GM19467 (cell line): ENCODE measurements around the gene ITM2A.

Source experiments
- ATAC-seq: cut with Tn5 transposase; IDR thresholded peaks from one replicate; pipeline ENCODE4 v1.9.1; 2021; ENCODE audit warnings: mild to moderate bottlenecking, moderate library complexity; ENCODE audit not compliant: unreplicated experiment

The ITM2A gene

GRCh38 chrX:79366873-79367749 is at the start of gene ITM2A:
Gene ITM2A (minus strand): TSS chrX:79367334. CDS start chrX:79367215, 119 bp downstream.
- ATAC-seq: peak; percentile 57

GRCh38 chrX:79415056-79415455 is 47.9 kb upstream of the ITM2A start:
- no peak for ATAC-seq

DNA sequence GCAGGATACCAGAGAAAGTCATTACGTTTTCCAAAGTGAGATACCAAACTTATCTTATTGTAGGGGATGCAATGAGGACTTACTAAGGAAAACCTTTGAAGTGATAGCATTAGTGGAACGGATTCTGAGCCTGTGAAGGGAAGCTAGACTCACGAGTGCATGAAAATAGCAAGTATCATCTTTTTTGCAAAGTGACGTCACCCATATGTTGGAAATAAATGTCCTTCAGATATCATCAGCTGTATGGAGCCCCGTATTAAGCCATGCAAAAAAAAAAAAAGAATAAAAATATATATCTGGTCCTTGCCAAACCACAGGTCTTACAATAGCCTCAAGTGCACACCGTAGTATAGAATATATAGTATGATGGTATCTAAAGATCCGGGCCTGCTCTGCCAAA is 46.8 kb upstream of the ITM2A start:
- ATAC-seq: no peak

DNA sequence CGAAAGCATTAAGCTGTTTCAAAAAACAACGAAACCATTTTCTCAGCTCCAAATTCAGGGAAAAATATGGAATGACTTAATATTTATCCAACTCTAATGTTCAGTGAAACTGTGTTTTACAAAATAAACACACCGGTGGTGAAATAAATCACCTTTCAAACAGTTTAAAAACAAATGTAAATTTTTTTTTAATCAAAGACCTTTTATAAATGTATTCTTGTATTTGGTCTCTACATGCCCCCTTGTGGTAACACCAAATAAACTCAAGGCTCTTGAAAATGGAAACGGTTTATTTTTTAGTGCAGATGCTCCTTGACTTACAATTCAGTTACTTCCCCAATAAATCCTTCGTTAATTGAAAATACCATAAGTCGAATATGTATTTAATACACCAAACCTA is 45.8 kb upstream of the ITM2A start:
- ATAC-seq: no peak

GRCh38 chrX:79412166-79412565 is 45.0 kb upstream of the ITM2A start:
- ATAC-seq: no peak

- no peak for ATAC-seq
Observed at GRCh38 chrX:79409657-79410056, 42.5 kb upstream of the ITM2A start.

- no peak for ATAC-seq
Observed at GRCh38 chrX:79408623-79409322, 41.6 kb upstream of the ITM2A start.

- ATAC-seq: no peak
Observed at GRCh38 chrX:79400623-79401022, 33.5 kb upstream of the ITM2A start.

GRCh38 chrX:79375340-79375739 is 8.2 kb upstream of the ITM2A start:
- no peak for ATAC-seq

- no peak for ATAC-seq
Observed at GRCh38 chrX:79371640-79372039, 4.5 kb upstream of the ITM2A start.

DNA sequence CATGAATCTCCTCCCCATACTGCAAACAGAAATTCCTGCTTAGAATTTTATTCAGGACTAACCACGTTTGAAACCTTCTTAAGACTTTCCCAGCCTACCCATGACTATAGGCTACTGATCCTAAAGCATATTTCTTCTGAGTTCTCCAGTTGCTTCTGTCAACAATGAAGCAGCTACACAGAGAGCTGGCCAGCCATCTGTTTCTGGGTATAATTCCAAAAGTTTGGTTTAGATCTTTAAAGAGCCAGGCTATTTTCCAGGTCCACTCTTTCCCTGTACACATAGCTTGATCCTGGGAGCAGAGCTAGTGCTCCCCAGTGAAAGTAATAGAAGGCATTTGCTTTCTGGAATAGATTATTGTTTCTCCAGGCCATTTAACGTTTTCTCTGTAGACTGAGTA is 4.0 kb upstream of the ITM2A start:
- ATAC-seq: no peak

- no peak for ATAC-seq
Observed at GRCh38 chrX:79369871-79370270, 2.7 kb upstream of the ITM2A start.

- no peak for ATAC-seq
Observed at GRCh38 chrX:79368441-79368840, 1.3 kb upstream of the ITM2A start.

- no peak for ATAC-seq
Observed at GRCh38 chrX:79367907-79368306, 773 bp upstream of the ITM2A start.

DNA sequence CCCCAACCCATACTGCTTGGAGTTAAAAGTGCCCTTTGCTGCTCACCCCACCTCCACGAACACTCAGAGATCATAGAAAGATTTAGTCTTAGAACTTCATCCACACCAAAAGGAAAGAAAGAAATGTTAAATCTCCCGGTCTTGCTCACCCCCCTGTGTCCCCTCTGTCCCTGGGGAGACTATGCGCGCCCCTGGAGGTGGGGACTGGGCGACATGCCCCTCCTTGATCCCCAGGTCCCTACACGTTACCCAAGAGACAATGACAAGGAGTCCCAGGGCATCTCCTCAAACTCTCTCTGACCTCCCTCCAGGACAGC is 620 bp downstream of the ITM2A start:
- ATAC-seq: no peak

DNA sequence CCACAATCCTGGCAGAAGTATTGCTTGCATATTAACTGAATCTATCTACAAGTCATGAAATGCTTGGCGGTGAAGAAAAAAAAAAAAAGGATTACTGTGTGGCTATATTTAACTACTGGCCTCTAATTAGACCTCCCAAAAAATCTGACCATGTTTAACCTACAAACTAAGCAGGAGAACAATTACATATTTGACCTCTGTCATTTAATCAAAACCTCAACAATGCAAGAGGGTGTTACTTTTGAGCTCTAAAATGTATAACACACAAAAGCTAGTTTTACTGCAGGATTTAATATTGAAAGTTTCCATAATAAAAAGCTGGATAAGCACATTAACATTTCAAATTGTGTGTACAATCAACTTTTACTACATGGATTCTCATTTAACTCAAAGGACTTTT is 1.5 kb downstream of the ITM2A start:
- no peak for ATAC-seq

GRCh38 chrX:79364306-79364705 is 2.8 kb downstream of the ITM2A start:
- ATAC-seq: no peak

- no peak for ATAC-seq
Observed at GRCh38 chrX:79361192-79361870, 5.8 kb downstream of the ITM2A start.

DNA sequence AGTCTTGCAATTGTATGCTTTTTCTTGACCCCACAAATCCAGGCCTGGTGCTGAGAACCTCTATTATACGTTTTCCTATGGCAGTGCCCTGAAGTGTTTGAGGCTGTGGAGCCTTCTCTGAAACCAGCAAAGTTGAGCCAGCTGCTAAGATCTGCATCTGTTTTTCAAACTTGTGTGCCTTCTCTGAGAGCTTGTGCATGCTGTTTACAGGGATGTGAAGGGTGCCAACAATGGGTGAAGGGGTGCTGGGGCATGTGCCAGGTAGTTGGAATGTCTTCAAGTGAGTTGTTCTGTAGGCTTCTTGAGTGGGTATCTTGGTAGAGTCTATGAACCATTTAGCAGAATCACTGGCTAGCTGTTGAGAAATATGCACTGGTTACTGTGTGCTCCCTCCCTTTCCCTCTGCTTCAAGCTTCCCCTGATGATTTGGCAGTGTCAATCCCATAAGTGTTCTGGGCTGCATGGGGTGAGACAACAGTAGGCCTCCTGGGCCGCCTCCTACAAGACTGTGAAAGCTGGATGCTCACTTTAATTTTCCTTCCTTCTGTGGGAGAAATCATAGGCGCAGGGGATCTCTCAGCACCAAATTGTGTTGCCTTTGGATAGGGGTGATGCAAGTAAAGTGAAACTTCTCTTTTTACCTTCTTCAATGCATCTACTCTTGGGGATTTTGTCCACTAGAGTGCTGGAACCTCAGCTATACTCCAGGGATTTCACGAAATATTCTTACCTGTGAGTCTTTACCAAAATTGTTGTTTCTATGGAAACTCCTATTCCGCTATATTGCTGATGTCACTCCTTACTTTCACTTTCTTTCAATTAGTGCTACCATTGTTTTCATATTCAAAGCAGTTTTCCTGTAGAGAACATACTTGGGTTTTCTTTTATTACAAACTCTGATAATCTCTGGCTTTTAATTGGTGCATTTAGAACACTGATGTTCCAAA is 30.0 kb downstream of the ITM2A start:
- ATAC-seq: no peak

- no peak for ATAC-seq
Observed at GRCh38 chrX:79330022-79330421, 37.1 kb downstream of the ITM2A start.
